ENCODE data around the gene NGLY1. TPM values are rescaled to one million over a fixed set of nuclear protein-coding genes. Genes with fewer than 3 reads are reported as not detected.

NGLY1 gene
- total RNA-seq, 1 donor from 2014 or later, result 23.9 TPM

DNA sequence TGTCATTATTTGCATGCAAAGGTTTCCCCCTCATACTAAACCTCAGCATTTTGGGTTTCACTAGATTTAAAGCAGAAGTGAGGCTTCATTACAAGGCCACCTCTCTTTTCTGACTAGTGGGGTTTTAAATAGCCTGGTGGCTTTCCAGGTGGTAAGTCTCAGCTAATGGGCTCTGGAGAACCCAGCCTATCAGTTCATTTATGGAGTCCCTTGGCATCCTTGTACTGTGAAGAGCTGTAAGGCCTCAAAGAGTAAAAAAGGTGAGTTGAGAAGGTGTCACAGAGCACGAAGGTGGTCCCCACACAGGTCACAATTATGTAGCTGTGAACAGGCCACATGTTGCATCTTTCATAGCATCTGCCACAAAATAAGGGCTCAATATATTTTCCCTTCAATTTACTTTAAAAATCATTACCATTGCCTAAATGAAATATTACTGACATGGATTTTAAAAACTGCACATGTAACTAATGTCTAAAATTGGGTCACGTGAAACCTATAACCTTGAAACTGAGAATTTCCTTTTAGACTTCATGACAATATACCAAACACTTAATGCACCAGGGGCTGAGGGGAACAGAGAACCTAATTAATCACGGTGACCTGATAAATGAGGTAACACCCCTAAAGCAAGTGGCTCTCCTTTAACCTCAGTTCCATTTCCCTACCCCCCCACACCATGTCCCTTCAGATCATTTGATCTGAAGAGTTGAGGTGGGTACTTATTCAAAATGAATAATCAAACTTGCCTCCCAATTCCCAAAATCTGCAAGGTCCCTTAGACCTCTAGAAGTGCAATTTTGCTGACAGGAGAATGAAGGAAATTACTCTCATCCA is 1.3 kb downstream of the NGLY1 start:
- no peaks in the 10 kb centered on the region for H3K9me3 ChIP-seq (ENCODE audit: insufficient read depth, low read depth, low read length)
- Mint-ChIP-seq H3K4me3 (ENCODE audit: unreplicated experiment) (peak overlapping the region; percentile 97), H3K4me1 (ENCODE audit: low read depth, unreplicated experiment) (peaks cover 9% of the 10 kb centered on the region), H3K36me3 (ENCODE audit: low read depth, unreplicated experiment) (peaks cover 5% of the 10 kb centered on the region), H3K27ac (ENCODE audit: unreplicated experiment) (peak overlapping the region; percentile 77), H3K9me3 (ENCODE audit: unreplicated experiment) (no peaks in the 10 kb centered on the region), H3K27me3 (ENCODE audit: low read depth, unreplicated experiment) (no peaks in the 10 kb centered on the region)
- H3K4me1 ChIP-seq (ENCODE audit: insufficient read depth, low read length), result peaks cover 17% of the 10 kb centered on the region
- FAIRE-seq (no peak), DNase-seq (ENCODE audit: low read depth) (no peak)
- H3K27me3 ChIP-seq (ENCODE audit: insufficient read depth, low read length), result no peaks in the 10 kb centered on the region
- H3K4me3 ChIP-seq (ENCODE audit: insufficient read depth, low read depth, low read length), result peak overlapping the region; percentile 83
- peak overlapping the region; percentile 88 for H3K9ac ChIP-seq (ENCODE audit: low read length)
- TF ChIP-seq, protein P1, sequence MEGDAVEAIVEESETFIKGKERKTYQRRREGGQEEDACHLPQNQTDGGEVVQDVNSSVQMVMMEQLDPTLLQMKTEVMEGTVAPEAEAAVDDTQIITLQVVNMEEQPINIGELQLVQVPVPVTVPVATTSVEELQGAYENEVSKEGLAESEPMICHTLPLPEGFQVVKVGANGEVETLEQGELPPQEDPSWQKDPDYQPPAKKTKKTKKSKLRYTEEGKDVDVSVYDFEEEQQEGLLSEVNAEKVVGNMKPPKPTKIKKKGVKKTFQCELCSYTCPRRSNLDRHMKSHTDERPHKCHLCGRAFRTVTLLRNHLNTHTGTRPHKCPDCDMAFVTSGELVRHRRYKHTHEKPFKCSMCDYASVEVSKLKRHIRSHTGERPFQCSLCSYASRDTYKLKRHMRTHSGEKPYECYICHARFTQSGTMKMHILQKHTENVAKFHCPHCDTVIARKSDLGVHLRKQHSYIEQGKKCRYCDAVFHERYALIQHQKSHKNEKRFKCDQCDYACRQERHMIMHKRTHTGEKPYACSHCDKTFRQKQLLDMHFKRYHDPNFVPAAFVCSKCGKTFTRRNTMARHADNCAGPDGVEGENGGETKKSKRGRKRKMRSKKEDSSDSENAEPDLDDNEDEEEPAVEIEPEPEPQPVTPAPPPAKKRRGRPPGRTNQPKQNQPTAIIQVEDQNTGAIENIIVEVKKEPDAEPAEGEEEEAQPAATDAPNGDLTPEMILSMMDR (IDR thresholded peaks at IDR 0.05; ENCODE audit: insufficient read depth, low read depth, low read length), result no peak
- no peak for TF ChIP-seq EZH2 (IDR thresholded peaks at IDR 0.05; ENCODE audit: insufficient read depth, low read length)
- H3K27ac ChIP-seq (ENCODE audit: low read depth, low read length), result no peak overlapping the region
- peaks cover 39% of the 10 kb centered on the region for H3K79me2 ChIP-seq (ENCODE audit: insufficient read depth, low read length)
- H3K36me3 ChIP-seq (ENCODE audit: insufficient read depth, low read length), result peaks cover under 1% of the 10 kb centered on the region
- peak overlapping the region; percentile 89 for H3K4me2 ChIP-seq (ENCODE audit: low read length)
- no peak overlapping the region for H2AFZ ChIP-seq (ENCODE audit: low read depth, low read length)
- peaks cover 13% of the 10 kb centered on the region for H4K20me1 ChIP-seq (ENCODE audit: insufficient read depth, low read length)

DNA sequence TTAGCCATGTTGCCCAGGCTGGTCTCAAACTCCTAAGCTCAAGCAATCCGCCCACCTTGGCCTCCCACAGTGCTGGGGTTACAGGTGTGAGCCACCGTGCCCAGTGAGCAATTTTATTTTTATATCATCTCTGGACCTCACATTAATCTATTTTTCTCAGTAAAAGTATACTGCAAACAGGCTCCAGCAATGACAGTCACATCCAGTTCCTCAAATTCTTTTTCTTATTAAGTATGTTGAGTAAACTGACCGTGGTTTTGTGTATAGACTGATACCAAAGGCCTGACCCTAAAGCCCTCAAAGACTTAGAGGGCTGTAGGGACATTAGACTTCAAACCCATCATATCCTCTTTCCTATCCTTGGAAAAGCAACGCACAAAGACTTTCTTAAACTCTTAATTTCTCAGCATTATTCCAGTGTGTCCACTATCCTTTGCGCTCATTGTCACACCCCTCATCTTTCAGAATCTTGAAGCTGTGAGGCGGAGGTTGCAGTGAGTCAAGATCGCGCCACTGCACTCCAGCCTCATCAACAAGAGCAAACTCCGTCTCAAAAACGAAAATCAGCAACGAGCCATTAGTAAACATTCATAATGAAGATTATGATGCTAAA is 2.0 kb downstream of the NGLY1 start:
- H3K27me3 Mint-ChIP-seq (ENCODE audit: low read depth, unreplicated experiment), result no peaks in the 10 kb centered on the region
- H3K27ac Mint-ChIP-seq (ENCODE audit: unreplicated experiment), result peak overlapping the region; percentile 48
- peaks cover 13% of the 10 kb centered on the region for H4K20me1 ChIP-seq (ENCODE audit: insufficient read depth, low read length)
- FAIRE-seq (no peak), DNase-seq (ENCODE audit: low read depth) (no peak)
- H3K4me3 ChIP-seq (ENCODE audit: insufficient read depth, low read depth, low read length), result no peak overlapping the region
- peaks cover 5% of the 10 kb centered on the region for H3K36me3 ChIP-seq (ENCODE audit: insufficient read depth, low read length)
- H3K79me2 ChIP-seq (ENCODE audit: insufficient read depth, low read length), result peaks cover 39% of the 10 kb centered on the region
- peaks cover 17% of the 10 kb centered on the region for H3K4me1 ChIP-seq (ENCODE audit: insufficient read depth, low read length)
- H3K9ac ChIP-seq (ENCODE audit: low read length), result peak overlapping the region; percentile 88
- no peak overlapping the region for H3K27ac ChIP-seq (ENCODE audit: low read depth, low read length)
- no peak for TF ChIP-seq EZH2 (IDR thresholded peaks at IDR 0.05; ENCODE audit: insufficient read depth, low read length)
- TF ChIP-seq, protein P1 (IDR thresholded peaks at IDR 0.05; ENCODE audit: insufficient read depth, low read depth, low read length), result no peak
- peak overlapping the region; percentile 97 for H3K4me3 Mint-ChIP-seq (ENCODE audit: unreplicated experiment)
- no peak overlapping the region for H2AFZ ChIP-seq (ENCODE audit: low read depth, low read length)
- peaks cover 9% of the 10 kb centered on the region for H3K4me1 Mint-ChIP-seq (ENCODE audit: low read depth, unreplicated experiment)
- H3K9me3 ChIP-seq (ENCODE audit: insufficient read depth, low read depth, low read length), result no peaks in the 10 kb centered on the region
- H3K36me3 Mint-ChIP-seq (ENCODE audit: low read depth, unreplicated experiment), result peaks cover 10% of the 10 kb centered on the region
- no peak overlapping the region for H3K4me2 ChIP-seq (ENCODE audit: low read length)
- H3K9me3 Mint-ChIP-seq (ENCODE audit: unreplicated experiment), result no peaks in the 10 kb centered on the region
- H3K27me3 ChIP-seq (ENCODE audit: insufficient read depth, low read length), result no peaks in the 10 kb centered on the region

All from astrocyte (in vitro differentiated cells and primary cell).